GM18508 (cell line): Measurements from ENCODE around the gene CARD11.

Experiments
- ATAC-seq: cut with Tn5 transposase; IDR thresholded peaks from one replicate; pipeline ENCODE4 v1.9.1; 2021; ENCODE audit warnings: moderate number of reproducible peaks; ENCODE audit not compliant: insufficient read depth, unreplicated experiment

Gene CARD11

DNA sequence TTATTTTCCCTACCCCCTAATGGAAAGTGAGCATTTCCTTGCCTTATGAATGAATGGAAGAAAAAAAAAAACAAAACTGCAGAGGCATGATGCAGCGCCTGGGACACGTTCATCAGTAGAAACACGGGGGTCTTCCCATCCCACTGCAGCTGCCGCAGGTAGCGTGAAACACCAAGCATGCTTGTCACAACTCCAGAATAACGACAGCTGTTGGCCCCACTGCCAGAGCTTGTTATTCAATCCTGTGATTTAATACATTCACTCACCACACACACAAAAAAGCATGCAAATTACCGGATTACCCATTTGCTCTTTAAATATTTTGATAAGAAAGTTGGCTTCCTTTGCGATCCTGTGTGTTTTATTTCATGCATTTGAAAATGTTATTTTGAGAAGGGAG is 151.1 kb downstream of the CARD11 start:
- no peak for ATAC-seq

DNA sequence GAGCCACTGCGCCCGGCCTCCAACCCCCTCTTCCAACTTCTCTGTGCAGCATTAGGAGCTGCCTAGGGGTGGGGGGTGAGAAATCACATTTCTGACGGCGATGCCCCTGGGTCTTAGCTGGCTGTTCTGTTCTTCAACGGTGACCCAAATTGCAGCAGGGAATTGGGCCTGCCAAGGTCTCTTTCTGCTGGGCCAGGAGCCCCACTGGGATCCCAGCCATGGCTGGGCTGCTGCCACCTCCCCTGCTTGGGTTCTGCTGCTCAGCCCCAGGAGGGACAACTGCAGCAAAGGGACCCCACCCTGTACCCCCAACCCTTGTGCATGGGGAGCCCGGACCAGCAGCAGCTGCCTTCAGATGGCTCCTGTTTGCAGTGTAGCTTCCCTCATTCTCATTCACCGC is 155.9 kb downstream of the CARD11 start:
- no peak for ATAC-seq

DNA sequence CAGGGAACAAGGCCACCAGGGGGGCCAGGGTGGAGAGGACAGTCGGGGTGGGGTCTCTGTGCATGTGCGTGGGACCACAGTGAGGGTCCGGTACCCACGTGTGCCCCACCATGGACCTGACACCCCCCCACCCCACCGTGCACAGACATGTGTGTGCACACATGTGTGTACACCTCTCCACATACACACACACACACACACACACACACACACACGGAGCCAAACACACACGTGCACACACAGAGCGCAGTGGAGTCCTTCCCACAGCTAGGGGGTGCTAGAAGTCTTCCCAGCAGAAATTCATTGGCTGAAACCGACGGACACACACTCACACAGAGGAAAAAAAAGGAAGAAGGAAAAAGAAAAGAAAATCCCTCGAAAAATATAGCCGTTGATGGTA is 156.8 kb downstream of the CARD11 start:
- ATAC-seq: no peak

DNA sequence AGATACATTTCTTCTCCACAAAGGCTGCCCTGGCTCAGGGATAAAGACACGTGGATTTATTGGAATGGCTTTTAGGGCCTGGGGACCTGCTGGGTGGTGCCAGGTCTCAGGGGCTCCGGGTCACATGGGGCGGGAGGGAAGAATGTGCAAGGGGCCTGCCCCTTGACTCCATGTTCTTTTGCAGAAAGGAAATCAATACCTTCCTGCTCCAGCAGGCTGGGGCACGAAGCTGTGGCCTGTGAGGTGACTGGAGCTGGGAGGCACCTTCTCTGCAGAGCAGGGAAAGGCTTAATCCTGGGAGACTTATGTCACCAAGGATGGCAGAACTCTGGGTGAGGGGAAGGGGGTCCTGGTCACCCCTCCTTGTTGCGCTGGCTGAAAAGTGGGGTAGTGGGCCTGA is 157.3 kb downstream of the CARD11 start:
- no peak for ATAC-seq

DNA sequence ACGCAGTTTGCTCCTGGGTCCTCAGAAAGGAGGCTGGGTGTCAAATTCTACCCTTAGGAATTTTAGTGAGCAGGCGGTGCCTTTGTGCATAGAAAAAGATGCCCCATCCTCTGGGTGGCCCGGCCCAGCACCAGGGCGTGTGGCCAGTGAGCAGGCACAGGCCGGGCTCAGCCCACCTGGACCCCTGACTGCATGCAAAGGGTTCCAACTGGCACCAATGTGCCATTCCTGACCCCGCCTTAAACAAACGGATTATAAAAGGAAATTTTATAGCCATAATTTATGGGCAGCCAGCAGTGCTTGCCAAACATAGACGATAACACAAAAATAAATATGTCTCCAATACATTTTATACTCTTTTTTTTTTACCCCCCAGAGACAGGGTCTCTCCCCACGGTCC is 159.5 kb downstream of the CARD11 start:
- no peak for ATAC-seq

DNA sequence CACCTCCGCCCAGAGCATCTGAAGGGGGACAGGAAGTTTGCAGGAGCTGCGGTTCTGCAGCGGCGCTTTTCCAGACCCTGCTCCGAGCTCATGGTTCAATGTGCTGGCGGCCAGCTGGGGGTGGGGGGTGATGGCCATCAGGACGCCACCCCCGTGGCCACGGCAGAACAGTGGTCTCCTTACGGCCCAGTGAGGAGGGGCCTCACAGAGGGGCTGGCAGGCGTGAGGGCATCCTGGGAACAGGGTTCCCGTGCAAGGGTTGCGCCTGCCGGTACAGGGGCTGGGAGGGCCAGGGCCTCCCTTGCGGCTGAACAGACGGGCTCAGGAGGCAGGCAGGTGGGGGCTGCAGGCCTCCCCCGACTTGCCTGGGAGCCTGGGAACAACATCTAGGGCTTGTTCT is 160.6 kb downstream of the CARD11 start:
- no peak for ATAC-seq

DNA sequence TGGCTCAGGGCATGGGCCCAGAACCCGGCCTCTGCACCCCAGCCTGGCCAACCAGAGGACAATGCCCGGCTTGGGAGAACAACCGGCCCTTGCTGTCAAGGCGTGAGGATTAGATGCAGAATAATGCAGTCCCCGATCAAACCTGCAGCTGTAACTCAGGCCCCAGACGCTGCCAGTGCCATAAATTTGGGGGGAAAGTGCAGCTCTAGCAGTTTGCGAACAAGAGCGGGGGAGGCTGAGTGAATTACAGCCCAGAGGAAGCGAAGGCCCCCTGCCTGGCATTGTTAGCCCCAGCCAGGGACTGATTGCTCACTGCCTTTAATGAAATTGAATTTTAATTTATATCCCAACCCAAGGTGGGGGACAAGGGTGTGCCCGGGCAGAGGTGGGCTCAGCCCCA is 161.6 kb downstream of the CARD11 start:
- no peak for ATAC-seq

DNA sequence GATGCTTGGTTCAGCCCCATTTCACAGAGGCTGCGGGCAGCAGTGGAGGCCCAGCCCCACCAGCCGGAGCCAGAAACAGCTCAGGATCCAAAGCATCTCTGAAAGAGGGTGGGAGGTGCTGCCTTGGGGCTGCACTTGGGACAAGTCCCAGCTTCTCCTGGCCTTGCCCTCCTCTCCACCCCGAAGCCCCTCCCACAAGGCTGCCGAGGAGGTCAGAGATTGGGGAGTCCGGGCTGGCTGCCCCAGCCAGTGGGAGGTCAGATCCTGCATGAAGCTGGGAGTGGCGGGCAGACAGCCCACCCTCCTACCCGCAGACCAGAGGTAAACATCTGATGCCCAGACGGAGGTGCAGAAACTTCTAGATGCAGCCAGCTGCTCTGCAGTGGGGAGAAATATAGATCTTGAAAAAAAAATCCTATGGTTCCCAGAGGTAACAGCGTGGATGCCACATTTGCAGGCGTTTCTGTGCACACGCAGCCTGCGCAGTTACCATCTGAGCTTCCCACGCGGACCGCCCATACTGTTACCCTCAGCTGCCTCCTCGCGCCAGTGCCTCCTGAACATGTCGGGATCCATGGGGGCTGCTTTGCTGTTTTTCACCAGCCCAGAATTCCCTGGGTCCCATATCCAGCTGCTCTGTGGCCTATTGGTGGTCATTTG is 162.7 kb downstream of the CARD11 start:
- ATAC-seq: no peak

DNA sequence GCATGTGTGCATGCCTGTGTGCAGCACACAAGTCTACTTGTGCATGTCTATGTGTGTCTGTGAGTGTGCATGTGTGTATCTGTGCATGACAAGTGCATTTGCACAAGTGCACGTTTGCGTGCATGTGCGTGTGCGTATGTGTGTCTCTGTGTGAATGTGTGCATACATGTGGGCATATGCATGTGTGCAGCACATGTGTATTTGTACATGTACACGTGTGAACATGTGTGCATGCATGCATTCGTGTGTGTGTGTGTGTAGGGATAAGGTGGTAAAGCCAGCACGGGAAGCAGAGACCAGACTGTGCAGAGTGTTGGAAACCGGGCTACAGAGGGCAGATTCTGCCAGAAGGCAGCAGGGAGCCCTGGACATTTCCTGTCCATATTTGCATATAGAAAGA is 163.6 kb downstream of the CARD11 start:
- ATAC-seq: no peak

DNA sequence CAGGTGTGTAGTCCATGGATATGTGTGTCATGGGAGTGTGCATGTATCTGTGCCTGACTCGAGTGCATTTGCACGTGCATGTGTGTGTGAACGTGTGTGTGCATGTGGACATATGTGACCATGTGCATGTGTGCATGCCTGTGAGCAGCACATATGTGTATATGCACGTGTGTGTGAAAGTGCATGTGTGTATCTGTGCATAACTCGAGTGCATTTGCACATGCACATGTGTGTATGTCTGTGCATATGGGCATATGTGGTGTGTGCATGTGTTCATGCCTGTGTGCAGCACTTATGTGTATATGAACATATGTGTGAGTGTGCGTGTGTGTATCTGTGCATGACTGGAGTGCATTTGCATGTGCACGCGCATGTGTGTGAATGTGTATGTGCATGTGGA is 164.3 kb downstream of the CARD11 start:
- no peak for ATAC-seq

DNA sequence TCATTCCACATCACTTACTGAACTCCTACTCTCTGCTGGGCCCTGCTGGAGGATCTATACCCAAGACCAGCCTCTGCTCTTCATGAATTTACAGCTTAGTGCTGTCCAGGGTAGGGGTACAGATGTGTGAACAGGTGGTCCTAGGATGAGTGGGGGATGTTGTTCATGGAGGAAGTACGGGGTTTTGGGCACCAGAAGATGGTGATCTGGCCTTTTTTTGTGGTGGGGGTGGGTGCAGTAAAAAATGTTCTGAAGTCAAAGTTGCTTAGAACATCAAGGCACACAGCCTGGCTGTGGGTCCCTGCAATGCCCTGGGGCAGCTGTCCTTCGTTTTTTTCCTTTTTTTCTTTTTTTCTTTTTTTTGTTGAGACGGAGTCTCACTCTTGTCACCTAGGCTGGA is 165.4 kb downstream of the CARD11 start:
- ATAC-seq: no peak

DNA sequence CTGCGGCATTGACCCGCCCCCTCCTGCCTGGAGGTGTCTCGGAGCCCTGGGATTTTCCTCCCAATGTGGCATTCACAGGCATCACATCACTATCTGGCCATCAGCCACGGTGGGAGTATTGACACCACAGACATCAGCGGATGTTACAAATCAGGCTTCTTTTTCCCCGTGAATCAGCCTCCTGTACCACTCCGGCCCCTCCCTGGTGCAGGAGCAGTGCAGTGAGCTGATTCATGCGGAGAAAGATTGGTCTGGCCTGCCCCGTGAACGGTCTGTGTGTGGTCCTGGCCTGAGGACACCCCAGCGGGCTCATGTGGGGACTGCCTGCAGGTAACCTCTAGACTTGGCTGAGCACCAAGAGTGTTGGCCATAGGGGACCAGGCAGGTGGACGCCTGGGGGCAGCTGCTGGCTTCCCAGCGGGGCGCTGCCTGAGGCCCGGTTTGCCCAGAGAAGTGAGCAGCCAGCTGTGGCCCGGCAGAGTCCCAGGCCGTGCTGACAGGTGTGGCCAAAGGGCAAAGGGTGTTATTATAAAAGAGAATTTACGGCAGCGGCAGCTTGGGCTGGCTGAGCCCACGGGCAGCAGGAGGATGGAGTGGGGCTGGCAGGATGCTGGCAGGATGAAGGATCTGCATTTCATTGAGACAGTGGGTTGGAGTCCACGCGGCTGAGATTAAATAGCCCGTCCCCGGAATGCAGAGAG is 167.5 kb downstream of the CARD11 start:
- no peak for ATAC-seq

DNA sequence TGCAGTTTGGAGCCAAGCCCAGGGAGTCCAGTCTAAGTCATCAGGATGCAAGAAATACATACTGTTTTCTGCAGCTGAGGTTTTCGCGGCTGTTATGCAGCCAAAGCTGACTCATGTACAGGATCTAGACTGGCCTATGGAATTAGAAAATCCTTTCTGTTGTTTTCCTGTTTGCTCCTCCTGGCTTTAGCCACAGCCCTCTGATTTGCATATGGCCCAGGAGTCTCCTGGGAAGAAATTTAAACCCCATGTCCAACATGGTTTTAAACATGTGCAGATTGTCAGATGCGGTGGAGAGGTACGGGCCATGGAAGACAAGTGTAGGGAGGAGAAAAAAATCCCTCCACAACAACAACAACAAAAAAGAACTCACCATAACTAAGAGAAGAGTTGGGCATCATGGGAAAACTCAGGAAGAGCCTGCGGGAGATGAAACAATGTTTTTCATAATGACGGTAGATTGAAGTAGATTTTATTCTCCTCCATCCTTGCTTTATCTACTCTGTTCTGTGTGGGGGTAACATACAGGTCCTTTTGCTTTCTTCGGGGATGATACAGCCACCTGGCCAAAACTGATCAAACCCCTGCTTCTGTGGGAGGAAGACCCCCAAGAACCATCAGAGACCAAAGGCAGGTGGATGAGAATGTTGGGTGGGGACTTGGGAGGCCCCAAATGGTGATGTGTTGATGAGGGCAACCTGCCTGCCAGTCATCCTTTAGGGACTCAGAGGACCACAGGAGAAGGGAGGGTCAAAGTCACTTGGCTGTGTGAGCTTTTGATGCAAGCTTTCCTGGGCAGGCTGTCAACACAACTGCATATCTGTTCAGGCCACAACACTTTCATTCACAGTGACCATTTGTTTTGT is 169.7 kb downstream of the CARD11 start:
- no peak for ATAC-seq

DNA sequence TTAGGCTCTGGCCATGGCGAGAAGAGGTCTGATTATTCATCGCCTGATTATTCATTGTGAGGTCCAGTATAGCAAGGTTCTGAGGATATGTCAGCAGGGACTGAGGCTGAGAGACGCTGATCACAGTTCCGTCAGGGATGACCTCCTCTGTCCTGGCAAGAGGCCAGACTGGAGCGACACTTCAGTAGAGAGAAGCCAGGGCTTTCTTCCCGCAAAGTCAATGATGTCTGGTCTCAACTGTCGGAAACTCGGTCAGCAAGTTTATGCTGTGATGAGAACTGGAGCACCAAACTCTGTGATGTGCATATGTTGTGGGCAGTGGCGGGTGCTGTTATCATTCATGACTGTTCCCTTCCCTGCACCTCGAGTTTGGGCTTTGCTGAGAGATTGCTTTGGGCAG is 170.5 kb downstream of the CARD11 start:
- no peak for ATAC-seq

DNA sequence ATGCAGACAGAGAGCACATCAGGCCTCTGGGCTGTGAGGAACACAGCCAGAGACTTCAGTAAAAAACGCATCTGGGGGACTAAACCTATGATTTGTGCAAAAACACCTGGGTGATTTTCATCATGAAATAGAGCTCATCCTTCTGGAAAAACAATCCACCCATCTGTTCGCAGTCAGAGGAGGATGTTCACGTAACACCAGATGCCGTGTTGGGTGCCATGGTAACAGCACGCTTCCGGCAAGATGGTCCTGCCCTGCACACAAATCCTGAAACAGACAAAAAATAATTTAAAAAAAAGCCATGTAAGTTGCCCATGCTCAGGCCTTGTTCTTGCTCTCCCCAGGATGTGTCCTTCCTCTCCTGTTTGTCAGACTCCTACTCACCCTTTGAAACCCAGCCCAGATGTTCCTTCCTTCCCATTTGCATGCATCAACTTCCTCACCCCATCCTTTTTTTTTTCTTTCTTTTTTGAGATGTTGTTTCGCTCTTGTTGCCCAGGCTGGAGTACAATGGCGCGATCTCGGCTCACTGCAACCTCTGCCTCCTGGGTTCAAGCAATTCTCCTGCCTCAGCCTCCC is 171.3 kb downstream of the CARD11 start:
- ATAC-seq: no peak

DNA sequence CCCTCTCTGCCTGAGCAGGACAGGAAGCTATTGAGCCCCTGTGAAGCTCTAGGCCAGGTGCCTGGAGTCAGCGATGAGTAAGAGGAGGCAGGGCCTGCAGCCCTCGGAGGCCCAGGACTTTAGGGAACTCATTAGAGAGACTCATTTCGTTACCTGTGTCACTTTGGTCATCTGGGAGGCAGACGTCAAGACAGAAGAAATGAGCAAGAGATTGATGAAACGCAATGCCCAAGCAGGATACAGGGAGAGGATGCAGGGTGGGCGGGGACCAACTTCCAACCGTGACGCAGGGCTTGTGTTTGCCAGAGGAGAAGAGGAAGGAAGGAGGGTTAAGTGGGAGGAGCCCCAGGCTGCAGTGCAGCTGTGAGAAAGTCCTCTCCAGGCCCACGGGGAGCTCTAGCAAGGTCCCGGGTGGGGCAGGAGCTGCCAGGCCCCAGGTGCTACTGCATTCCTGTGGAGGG is 173.2 kb downstream of the CARD11 start:
- no peak for ATAC-seq

DNA sequence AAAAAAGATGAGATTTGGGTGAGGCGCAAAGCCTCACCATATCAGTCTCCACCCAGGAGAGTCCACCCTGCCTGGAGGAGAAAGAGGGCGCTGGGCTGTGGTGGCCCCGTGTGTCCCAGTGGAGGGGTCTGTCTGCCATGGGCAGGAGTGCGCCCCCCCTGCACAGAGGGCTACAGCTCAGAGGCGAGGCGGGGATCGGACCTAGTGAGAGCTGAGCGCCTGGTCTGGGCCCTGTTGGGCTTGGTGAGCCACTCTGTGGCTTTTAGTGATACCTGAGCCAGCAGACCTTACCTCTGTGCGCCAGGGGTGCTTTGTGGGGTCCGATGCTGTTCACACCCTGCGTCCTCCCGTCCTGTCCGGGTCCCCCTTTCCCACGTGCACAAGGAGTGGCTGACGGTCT is 173.7 kb downstream of the CARD11 start:
- no peak for ATAC-seq

DNA sequence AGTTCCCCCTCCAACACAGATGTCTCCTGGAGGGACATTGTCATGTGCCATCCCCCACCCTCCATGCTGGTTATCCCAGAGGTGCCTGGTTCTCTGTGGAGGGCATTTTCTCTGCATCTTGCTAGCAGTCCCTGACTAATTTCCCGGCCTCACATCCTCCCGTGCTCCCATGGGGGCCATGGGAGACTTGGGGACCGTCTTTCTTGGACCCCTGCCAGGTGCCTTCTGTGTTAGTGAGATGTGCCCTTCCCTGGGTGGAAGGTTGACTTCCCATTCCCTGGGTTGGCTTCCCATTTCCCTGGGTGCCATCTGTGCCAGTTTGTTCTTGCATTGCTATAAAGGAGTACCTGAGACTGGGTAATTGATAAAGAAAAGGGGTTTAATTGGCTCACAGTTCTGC is 177.1 kb downstream of the CARD11 start:
- no peak for ATAC-seq

DNA sequence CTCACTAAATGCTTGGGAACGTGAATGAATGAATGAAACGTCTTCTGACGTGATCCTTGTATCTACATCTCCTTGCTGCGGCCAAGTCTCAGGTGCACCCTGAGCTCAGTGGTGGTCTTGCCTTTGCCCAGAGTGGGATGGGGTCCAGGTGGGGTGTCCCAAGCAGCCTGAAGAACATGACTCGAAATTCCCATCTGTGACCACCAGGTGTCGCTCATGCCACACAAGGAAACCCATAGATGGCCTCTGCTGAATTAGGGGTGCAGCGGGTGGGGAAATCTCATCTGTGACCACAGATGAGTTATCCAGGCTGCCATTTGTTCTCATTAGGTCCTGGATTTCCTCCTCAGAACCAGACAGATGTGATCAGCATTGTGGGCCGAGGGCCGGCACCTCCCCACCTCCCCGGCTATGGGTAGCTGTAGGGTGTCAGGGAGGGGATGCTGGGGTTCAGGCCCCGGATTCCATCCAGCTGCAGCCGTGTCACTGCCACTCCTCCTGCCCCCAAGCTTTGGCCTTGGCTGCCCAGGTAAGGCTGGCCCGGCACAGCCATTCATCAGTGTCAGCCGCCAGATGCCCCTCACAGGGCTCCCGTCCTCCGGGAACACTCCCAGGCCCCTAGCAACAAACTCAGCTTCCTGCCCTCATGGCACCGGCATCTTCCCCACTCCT is 178.5 kb downstream of the CARD11 start:
- no peak for ATAC-seq

DNA sequence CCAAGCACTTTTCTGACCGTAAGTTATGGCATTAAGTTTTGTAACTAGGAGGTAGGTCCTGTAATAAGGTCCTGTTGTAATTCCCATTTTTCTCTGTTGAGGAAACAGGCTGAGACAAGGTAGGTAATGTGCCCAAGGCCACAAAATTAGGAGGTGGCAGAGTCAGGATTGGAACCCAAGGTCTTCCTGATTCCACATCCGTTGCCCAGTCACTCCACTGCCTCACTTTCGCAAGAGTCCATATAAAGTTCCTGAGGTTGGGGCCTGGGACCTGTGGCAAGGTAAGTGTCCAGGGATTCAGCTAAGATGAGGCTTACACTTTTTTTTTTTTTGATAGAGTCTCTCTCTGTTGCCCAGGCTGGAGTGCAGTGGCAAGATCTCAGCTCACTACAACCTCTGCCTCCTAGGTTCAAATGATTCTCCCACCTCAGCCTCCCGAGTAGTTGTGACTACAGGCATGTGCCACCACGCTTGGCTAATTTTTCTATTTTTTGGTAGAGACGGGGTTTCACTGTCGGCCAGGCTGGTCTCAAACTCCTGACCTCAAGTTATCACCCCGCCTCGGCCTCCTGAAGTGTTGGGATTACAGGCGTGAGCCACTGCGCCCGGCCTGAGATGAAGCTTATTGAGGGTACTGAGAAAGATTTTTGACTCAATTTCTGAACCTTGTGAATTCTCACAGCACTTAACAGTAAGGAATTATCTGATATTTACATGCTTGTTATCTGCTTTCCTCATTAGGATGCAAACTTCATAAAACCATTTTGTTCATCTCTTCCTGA is 179.3 kb downstream of the CARD11 start:
- ATAC-seq: no peak
